DOHH2 (cell line): ENCODE results near the gene MED13L.

ENCODE experiments used
- H3F3A ChIP-seq: fragments of 200-600 bp; sonication (generic), shearing (Covaris generic); 2 replicates; pipeline ENCODE4 v1.6.0; 2016; ENCODE audit warnings: antibody characterized with exemption, mild to moderate bottlenecking; ENCODE audit not compliant: control insufficient read depth, insufficient read depth
- H3K27ac ChIP-seq: fragments of 200-600 bp; sonication (generic); 2 replicates; pipeline ENCODE4 v1.5.1; 2014; ENCODE audit warnings: low read depth, mild to moderate bottlenecking, low read length, moderate library complexity
- H3K27me3 ChIP-seq: fragments of 200-600 bp; sonication (generic); 2 replicates; pipeline ENCODE4 v1.6.1; 2014; ENCODE audit warnings: mild to moderate bottlenecking, low read length, mixed read lengths; ENCODE audit not compliant: control insufficient read depth
- H3K36me3 ChIP-seq: fragments of 200-600 bp; sonication (generic); 2 replicates; pipeline ENCODE4 v1.6.1; 2014; ENCODE audit warnings: mild to moderate bottlenecking, low read length, moderate library complexity, mixed read lengths; ENCODE audit not compliant: control insufficient read depth
- H3K4me1 ChIP-seq: fragments of 200-600 bp; sonication (generic); 2 replicates; pipeline ENCODE4 v1.6.1; 2014; ENCODE audit warnings: mild to moderate bottlenecking, low read length, mixed read lengths; ENCODE audit not compliant: control insufficient read depth
- H3K4me2 ChIP-seq: fragments of 200-600 bp; sonication (generic); 2 replicates; pipeline ENCODE4 v1.6.0; 2014; ENCODE audit warnings: mild to moderate bottlenecking, low read length, moderate library complexity
- H3K4me3 ChIP-seq: fragments of 200-600 bp; sonication (generic); 2 replicates; pipeline ENCODE4 v1.5.1; 2014; ENCODE audit warnings: mild to moderate bottlenecking, low read length, mixed read lengths
- H3K79me2 ChIP-seq: fragments of 200-600 bp; sonication (generic); 2 replicates; pipeline ENCODE4 v1.6.1; 2014; ENCODE audit warnings: mild to moderate bottlenecking, low read length, mixed read lengths; ENCODE audit not compliant: control insufficient read depth
- H3K9me2 ChIP-seq: fragments of 200-600 bp; sonication (generic); replicated peaks from 2 replicates; pipeline ENCODE4 v1.6.1; 2014; ENCODE audit warnings: mild to moderate bottlenecking, low read length, mixed read lengths; ENCODE audit not compliant: control insufficient read depth
- H3K9me3 ChIP-seq: fragments of 200-600 bp; sonication (generic); 2 replicates; pipeline ENCODE4 v1.6.1; 2014; ENCODE audit warnings: antibody characterized with exemption, low read length, mixed read lengths; ENCODE audit not compliant: control insufficient read depth, insufficient read depth
- H4K20me1 ChIP-seq: fragments of 200-600 bp; sonication (generic); 2 replicates; pipeline ENCODE4 v1.6.0; 2014; ENCODE audit warnings: low read depth, mild to moderate bottlenecking, antibody characterized with exemption, low read length, moderate library complexity; ENCODE audit not compliant: control insufficient read depth, insufficient read depth
- EZH2phosphoT487 ChIP-seq: fragments of 200-600 bp; sonication (generic); IDR thresholded peaks from 2 replicates; pipeline ENCODE4 v1.6.1; 2017; ENCODE audit warnings: borderline replicate concordance, mild to moderate bottlenecking, antibody characterized with exemption, low read length, moderate library complexity, mixed read lengths
- TF ChIP-seq, protein P1 (sequence below): fragments of 200-600 bp; sonication (generic); IDR thresholded peaks from one replicate; pipeline ENCODE4 v1.5.1; 2014; ENCODE audit warnings: antibody characterized with exemption, mild to moderate bottlenecking, low read depth, low read length; ENCODE audit not compliant: poor library complexity, severe bottlenecking

Gene MED13L

DNA sequence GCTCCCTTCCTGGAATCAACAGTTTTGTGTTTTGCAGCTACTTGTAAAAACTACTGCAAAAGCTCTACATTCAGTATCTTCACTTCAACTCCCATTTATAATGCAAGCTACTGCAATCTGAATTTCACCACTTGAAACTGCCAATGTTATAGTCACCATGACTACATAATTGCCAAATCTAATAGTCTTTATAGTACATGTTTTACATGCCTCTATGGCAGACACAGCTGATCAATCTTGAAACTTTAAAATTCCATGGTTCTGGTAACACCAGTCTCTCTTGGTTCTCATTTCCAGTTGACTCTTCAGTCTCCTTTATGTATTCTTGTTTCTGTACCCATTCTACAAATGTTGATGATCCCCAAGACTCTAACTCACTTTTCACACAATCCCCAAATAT lies 185.9 kb downstream of the MED13L start:
- no peaks in the 10 kb centered on the region for H3K9me3 ChIP-seq
- no peaks in the 10 kb centered on the region for H3K4me1 ChIP-seq
- no peaks in the 10 kb centered on the region for H3K9me2 ChIP-seq
- TF ChIP-seq EZH2phosphoT487: no peak
- TF ChIP-seq, protein P1, sequence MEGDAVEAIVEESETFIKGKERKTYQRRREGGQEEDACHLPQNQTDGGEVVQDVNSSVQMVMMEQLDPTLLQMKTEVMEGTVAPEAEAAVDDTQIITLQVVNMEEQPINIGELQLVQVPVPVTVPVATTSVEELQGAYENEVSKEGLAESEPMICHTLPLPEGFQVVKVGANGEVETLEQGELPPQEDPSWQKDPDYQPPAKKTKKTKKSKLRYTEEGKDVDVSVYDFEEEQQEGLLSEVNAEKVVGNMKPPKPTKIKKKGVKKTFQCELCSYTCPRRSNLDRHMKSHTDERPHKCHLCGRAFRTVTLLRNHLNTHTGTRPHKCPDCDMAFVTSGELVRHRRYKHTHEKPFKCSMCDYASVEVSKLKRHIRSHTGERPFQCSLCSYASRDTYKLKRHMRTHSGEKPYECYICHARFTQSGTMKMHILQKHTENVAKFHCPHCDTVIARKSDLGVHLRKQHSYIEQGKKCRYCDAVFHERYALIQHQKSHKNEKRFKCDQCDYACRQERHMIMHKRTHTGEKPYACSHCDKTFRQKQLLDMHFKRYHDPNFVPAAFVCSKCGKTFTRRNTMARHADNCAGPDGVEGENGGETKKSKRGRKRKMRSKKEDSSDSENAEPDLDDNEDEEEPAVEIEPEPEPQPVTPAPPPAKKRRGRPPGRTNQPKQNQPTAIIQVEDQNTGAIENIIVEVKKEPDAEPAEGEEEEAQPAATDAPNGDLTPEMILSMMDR: no peak
- H3K27ac ChIP-seq: no peak overlapping the region
- no peaks in the 10 kb centered on the region for H3K79me2 ChIP-seq
- H3K4me3 ChIP-seq: no peak overlapping the region
- no peaks in the 10 kb centered on the region for H3K27me3 ChIP-seq
- H3F3A ChIP-seq: no peaks in the 10 kb centered on the region
- H3K4me2 ChIP-seq: no peak overlapping the region
- no peaks in the 10 kb centered on the region for H3K36me3 ChIP-seq
- no peaks in the 10 kb centered on the region for H4K20me1 ChIP-seq

DNA sequence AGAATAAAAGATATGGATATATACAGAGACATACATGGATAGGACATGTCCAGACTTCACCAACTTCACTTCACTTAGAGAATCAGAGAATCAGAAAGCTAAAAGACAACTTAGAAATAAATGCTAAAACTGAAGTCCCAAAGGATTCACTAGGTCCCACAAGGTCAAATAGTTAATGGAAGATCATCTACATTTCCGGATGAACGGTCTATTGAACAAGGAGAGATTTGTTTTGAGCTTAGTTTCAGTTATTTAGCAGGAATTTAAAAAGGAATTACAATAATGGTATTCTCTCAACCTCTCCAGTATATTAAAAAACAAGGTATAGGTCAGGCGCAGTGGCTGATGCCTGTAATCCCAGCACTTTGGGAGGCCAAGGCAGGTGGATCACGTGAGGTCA lies 187.0 kb downstream of the MED13L start:
- no peaks in the 10 kb centered on the region for H3K4me1 ChIP-seq
- TF ChIP-seq, protein P1: no peak
- no peak for TF ChIP-seq EZH2phosphoT487
- H3K4me2 ChIP-seq: no peak overlapping the region
- no peaks in the 10 kb centered on the region for H3K9me3 ChIP-seq
- H3K27ac ChIP-seq: no peak overlapping the region
- H3F3A ChIP-seq: no peaks in the 10 kb centered on the region
- no peaks in the 10 kb centered on the region for H4K20me1 ChIP-seq
- no peak overlapping the region for H3K4me3 ChIP-seq
- no peaks in the 10 kb centered on the region for H3K27me3 ChIP-seq
- H3K36me3 ChIP-seq: no peaks in the 10 kb centered on the region
- no peaks in the 10 kb centered on the region for H3K79me2 ChIP-seq
- H3K9me2 ChIP-seq: no peaks in the 10 kb centered on the region

DNA sequence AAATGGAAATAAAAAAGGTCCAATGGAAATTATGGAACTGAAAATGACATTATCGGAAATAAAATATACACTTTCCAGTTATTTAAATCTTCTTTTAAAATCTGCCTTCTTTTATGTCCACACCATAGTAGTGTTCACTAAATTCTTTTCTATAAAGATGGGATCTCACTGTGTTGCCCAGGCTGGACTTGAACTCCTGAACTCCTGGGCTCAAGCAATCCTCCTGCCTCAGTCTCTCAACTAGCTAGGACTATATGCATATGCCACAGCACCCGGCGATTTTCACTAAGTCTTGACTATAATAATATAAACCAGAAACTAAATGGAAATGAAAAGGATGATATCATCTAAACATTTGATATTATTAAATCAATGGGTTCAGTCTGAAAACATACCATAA lies 188.4 kb downstream of the MED13L start:
- no peaks in the 10 kb centered on the region for H3K79me2 ChIP-seq
- no peaks in the 10 kb centered on the region for H3K9me3 ChIP-seq
- TF ChIP-seq, protein P1: no peak
- no peaks in the 10 kb centered on the region for H3K4me1 ChIP-seq
- no peak overlapping the region for H3K4me2 ChIP-seq
- H3K4me3 ChIP-seq: no peak overlapping the region
- no peak overlapping the region for H3K27ac ChIP-seq
- H3K36me3 ChIP-seq: no peaks in the 10 kb centered on the region
- H3K27me3 ChIP-seq: no peaks in the 10 kb centered on the region
- H3K9me2 ChIP-seq: no peaks in the 10 kb centered on the region
- no peaks in the 10 kb centered on the region for H4K20me1 ChIP-seq
- H3F3A ChIP-seq: no peaks in the 10 kb centered on the region

DNA sequence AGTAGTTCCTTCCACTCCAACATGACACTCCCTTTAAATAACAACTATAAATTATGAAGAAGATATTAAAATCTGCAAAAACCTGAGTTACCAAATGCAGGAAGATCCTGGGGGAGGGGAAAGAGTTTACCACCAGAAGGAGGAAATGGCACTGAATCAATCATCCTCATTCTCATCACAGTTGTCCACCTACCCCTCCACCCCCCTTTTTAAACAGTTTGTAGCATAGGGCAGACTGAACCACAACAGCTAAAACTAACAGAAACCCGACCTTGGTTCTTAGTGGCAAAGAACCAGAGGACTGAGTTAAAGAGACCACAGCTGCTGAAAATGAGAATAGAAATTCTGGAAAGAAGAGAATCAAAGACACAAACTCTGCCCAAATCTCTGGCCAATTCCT lies 189.5 kb downstream of the MED13L start:
- H3K9me3 ChIP-seq: no peaks in the 10 kb centered on the region
- no peaks in the 10 kb centered on the region for H3K27me3 ChIP-seq
- H4K20me1 ChIP-seq: no peaks in the 10 kb centered on the region
- H3K4me1 ChIP-seq: no peaks in the 10 kb centered on the region
- no peaks in the 10 kb centered on the region for H3F3A ChIP-seq
- H3K27ac ChIP-seq: no peak overlapping the region
- H3K79me2 ChIP-seq: no peaks in the 10 kb centered on the region
- no peaks in the 10 kb centered on the region for H3K36me3 ChIP-seq
- TF ChIP-seq EZH2phosphoT487: no peak
- TF ChIP-seq, protein P1: no peak
- H3K4me2 ChIP-seq: no peak overlapping the region
- no peak overlapping the region for H3K4me3 ChIP-seq
- no peaks in the 10 kb centered on the region for H3K9me2 ChIP-seq
